ELF-1 (cell line): Measurements from ENCODE around the gene NRAP.

Experiments used
- DNase-seq: peaks from one replicate; pipeline ENCODE4 v3.0.0-alpha.2; 2016; ENCODE audit warnings: low read depth, low spot score

Gene NRAP

DNA sequence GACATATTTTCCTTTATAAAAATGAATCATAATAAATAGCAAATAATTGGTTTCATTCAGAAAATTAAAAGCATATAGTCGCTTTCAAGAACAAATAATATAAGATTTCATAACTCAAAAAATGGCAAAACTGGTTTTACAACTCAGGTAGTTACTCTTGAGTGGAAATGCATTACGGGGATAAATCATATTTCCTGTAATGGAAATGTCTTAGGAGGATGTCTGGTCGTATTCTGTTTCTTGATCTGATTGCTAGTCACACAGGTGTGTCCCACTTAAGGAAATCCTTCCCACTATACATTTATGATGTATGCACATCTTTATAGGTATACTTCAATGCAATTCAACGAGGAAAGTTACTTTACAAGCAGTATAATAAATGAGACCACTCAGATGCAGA lies 20.7 kb downstream of the NRAP start:
- no peak for DNase-seq

DNA sequence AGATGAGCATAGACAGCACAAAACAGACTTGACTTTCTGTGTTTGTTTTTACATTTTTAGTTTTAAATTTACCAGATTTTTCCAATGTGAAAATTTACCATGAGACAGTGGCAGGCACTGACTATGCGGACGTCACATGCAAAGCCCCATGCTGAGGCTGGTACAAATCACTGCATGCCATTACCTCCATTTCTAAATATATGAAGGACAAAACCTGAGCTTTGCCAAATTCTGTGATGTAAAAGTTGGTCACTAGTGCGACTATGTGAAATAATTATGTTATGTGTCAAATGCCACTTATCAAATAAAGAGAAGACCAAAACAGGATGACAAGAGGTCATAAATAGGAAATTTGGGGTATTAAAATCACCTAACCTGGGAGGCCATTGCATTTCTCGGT lies 22.1 kb downstream of the NRAP start:
- DNase-seq: no peak

DNA sequence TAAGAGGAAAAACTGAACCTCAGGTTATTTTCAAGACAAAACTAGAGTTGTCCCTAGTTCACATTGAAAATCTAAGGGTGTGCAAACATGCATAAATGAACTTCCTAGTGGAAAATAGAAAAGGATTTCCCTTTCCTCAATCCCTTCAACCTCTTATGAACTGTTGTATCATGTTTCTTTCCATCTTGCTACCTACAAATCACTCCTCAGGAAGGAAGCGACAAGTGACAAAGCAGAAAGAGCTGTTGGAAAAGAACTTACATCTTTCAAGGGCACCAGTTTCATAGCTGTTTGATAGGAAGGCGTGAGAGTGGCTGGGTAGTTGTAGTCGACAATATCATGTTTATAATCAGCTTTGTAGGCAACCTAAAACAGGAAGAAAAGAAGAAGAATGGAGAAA lies 23.9 kb downstream of the NRAP start:
- DNase-seq: no peak

DNA sequence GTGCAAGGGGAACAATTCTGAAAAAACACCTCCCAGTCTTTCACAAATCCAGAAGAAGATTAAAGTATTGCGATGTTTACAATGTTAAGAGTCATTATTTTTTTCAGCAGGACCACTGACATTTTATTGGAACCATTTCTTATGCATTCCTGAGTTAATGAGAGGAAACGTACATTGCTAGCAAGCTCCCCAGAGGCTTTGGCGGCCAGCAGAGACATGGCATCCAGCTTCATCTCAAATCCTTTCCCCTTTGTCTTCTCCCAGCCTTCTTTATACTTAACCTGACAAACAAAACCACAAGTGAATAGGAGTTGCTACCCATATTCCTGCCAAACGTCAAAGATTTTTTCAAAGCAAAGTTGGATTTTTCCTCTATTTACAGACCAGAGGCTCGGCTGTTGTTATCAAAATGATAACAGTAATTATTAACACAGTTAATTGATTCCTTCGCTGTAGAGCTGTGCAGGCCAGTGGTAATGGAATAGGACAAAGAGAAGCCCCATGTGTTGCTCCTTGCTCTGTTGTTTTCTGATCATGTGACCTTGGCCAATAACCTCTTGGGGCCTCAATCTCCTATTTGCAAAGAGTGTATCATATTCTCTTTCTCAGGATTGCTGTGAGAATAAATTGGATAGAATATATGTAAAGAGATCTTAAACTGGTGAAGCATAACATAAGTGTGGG lies 32.0 kb downstream of the NRAP start:
- DNase-seq: no peak

DNA sequence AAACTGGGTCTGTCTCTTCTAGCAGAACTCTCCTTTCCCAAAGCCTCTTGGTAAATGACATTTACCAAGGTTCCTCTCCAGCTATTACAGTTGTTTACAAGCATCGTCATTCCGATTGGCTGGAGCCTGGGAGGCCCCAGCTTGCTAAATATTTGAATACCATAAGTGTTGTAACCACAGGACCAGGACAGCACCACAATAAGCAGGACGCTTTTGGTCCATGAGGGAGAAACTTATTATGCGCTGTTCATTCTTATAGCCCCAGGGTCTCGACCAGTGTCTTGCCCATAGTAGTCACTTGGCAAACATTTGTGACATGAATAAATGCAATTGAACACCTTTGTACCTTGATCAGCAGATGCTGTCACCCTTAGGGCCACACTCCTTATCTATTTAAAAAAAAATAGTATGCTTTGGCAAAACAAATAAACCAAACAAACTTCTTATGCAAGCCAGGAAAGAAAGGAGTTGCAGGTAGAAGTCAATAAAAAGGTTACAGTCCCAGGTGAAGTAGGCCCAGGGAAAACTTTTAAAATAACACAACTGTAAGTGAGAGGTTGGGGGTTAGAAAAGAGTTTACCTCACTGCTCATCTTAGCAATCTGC lies 32.8 kb downstream of the NRAP start:
- no peak for DNase-seq

DNA sequence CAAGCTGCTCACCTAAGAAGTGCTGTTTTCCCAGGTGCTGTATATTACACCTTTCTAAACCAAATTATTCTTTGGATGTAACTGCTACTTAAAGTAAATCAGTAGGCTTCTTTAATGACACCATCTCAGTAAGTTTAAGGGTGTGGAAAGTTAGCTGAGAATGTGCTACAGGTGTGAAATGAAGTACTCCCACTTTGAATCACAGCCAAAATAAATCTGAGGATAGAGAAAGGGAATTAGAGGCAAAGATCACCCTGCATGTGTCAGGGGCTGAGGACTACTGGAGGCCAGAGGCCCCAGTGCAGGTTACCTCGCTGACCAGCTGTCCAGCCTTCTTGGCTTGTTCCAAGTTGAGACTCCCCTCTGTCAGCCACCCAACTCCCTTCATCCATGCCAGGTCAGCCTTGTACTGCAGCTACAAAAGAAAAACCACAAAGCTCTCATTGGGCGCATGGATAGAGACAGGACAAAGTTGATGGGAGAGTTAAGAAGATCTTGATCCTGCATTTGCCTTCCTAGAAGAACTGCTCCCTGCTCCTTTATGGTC lies 35.2 kb downstream of the NRAP start:
- no peak for DNase-seq

DNA sequence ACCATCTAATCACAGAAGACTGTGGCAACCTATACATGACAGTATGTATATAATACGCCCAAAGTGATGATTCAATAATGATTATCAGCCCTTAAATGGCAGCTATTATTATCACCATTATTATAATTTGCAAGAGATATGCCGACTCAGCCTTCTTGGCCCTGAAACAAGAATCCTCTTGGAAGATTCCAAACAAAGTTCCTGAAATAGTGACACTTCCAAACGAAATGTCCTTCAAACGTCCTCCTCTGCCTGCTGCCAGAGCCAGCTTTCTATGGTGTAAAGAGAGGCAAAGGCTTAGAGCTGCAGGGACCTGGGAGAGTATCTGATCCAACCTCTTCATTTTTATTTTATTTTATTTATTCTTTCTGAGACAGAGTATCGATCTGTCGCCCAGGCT lies 36.0 kb downstream of the NRAP start:
- DNase-seq: no peak

DNA sequence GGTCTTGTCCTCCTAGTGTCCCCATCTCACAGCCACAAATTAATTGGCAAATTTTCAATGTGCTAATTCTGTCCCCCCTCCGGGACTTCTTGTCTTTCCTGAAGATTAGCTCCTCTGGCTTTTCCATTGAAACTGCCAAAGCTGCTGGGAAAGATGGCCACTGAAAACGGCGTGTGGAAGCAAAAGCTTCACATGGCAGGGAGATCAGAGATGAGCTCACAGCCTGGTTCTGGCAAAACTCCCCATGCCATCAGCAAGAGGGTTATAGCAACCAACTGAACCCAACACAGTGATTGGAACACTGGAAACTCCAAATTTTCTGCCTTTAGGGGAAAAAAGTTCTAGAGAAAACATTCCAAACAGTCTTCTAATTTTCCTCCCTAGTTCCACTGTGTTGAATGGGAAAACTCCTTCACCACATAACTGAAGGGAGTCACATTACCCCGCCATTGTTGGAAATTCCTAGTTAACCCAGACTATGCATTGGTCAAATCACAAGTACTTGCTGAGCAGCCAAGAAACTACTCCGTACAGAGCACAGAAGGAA lies 37.0 kb downstream of the NRAP start:
- no peak for DNase-seq

DNA sequence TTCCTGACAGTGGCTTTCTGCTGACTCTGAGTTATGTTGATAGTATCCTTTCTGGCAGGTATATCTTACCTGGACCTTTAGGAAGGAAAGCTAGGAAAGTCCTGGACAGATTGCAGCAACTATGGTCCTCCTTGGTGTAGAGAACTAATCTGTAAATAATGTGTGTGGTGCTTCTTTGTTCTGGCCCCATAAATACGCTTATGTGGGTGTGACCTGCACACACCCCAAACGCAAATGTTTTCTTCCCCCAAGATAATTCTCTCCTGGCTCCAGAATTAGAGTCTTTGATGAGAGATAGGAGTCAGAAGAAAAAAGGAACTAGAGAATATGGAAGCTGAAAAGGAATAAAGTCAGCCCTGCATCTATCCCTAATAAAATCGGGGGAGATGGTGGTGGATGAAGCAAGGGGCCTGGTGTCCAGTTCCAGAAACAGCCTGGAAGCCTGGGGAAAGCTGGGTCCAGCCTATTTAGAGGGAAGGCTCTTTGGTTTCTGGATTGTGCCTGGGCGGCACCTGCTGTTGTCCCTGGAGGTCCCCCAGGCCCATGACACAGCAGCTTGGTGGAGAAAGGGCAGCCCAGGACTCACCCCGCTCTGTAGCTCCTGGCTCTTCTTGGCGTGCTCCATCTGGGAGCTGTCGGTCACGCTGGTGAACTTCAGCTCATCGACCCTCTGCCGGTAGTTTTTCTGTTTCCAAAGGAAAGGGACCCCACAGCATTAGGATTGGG lies 38.2 kb downstream of the NRAP start:
- DNase-seq: no peak

DNA sequence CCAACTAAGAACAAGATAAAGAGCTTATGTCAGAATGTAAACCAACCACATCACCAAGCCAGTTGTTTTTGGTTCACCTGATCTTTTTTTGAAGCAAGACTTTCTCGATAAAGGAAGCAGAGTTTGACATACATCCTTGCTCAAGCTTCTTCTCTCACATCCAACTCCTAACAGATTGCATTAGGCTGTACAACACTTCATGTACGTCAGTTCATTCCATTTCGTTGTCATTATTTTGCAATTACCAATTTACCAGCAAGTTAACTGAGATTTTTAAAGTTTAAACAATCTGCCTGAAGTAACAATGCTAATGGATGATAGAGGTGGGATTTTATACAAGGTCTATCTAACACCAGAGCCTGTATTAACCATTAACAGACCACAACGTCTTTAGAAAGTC lies 41.0 kb downstream of the NRAP start:
- no peak for DNase-seq

DNA sequence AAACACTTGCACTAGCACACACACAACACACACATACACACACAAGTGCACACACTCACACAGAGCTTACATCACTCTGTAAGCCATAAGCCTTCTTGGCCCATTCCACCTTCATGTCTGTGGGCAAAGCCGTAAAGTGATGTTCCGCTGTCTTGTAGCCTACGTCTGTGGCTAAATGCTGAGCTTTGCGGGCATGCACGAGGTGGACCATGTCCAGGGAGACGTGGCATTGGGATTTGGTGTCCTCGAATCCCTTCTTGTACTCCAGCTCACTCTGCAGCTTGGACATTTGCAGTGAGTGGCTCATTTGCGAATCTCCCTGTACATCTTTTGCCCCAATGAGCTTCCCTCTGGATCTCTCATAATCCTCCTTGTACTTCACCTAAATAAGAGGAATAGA lies 42.0 kb downstream of the NRAP start:
- DNase-seq: no peak

DNA sequence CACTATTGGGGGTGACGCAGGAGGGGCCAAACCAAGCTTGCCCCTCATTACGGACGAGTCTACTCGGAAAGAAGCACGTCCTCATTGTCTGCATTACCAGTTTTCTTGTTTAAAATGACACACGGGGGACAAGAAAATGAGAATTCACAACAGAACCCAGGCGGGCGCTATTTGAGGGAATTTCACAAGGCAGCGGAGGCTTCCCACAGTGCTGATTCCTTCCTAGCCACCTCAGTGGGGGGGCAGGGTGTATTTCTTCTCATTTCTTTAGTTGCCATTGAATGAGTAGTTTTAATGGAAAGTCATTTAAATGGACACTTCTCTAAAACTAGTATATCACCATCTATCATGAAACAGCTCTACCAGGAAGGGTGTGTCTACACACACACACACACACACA lies 42.9 kb downstream of the NRAP start:
- DNase-seq: no peak

DNA sequence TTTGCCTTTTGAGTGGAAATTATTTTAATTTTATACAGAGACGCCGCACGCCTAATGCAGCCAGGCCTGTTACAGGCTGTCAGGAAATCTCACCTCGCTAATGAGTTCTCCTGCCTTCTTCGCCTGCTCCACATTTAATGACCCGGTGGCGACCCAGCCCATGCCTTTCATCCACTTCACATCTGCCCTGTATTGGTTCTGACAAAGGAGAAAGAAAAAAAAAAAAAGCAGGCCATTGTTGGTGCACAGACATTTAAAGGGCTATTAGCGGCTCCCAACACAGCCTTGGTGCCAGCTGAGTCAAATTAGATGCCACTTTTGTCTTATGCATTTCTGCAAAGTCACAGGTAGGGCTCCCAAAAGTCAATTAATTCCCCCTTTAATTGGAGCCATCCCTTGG lies 43.3 kb downstream of the NRAP start:
- DNase-seq: no peak

DNA sequence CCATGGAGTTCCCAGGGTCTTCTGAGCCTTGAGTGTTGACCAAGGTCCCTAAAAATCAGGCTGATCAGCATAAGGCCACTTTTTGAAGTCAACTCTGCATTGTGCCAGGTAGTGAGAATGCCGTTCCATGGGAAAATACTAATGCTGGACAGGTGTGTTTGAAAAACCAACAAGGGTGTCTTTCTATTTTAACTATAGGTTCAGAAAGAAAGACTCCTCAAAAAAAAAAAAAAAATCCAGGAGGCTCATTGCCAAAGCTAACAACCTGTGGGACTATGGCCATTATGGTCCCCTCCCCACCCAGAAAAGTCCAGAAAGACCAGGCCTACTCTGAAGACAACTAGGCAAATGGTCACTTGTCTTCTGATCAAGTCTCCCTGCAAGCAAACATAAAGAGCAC lies 44.4 kb downstream of the NRAP start:
- DNase-seq: no peak

DNA sequence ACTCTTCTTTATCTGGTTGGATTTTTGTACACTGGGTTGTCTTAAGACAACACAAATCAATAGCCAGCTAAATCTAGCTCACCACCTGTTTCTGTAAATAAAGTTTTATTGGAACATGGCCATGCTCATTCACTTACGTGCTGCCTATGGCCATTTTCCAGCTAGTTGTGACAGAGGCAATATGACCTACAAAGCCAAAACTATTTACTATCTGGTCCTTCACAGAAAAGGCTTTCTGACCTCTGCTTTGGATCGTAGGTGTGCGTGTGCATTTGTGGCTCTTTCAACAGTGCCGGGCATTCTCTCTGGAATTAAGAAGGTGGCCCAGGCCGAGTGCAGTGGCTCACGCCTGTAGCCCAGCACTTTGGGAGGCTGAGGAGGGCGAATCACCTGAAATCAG lies 45.5 kb downstream of the NRAP start:
- no peak for DNase-seq

DNA sequence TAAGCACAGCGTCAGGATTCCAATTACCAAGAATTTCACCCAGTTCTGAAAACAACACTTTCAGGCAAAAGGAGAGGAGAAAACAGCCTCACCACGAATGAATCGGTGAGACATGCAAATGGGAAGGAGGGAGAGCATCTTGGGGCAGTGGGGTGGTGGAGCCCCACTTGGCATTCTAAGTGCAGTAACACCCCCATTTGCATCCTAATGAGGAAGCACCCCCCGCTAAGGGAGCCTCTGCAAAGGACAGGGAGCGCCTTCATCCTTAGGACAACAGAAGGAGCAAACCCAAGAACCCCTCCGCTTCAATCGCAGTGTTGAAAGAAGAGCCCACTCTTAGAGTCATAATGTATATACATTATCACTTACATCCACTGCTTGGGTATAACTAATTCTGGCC lies 46.8 kb downstream of the NRAP start:
- no peak for DNase-seq

DNA sequence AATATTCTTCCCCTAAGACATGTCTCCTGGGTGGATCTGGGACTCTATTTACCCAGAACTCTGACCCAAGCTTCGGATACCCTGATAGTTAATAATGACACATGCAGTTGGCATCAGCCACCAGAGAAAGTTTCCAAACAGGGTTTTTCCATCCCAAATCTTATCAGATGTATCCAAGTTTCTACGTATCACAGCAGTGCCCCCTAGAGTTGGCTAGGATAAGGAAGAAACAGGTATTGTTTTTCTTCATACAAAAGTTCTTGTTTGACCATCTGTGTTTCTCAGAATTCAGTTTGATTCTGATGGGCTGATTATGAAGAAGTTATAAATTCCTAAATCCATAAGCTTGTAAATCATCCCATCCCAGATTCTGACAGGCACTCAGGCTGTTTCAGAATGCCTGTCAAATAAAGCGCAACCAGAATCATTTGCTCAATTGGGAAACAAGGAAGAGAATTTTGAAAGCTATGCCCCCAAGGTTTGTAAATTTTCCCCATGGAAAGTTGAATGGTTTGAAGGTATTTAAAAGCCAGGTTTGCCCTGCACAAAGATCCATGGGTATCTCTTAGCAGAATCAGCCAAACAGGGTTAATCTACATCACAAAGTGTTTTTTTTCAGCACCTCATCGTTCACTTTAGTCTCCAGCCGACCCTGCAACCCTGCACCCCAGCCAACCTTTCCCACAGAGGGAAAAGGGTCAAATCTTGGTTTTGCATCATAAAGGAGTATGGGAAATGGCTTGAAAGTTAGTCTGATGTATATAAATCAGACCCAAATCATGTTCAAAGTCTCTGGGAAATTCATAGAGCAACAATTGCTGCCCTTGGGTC lies 47.4 kb downstream of the NRAP start:
- peak; percentile 32 for DNase-seq

DNA sequence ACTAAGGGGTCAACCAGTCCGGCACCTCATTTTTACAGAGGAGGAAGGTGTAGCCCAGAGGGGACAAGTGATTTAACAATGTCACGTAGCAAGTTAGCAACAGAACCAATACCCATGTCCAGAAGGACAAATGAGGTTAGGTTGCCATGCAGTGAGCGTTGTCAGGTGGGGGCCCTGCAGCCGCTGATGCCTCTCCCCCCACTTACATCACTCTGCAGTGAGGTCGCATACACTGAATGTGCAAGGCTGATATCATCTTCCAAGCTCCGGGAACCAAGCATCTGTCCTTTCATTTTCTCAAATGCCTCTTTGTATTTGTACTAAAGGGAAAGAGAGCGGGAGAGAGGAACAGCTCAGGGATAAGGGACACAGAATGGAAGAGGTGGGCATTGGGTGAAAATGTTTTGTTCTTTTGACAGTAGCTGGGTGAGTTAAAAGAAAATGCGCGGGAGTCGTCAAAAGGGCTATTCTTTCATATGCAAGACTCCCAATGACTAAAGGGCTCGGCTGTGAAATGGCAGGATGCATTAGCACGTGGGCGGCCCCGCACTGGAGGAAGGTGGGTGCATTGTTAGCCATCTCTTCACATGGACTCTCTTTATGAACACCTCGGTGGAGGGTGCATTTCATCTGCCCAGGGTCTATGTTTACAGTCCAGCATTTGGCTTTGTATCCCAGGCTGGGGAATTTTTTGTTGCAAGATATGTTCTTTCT lies 49.7 kb downstream of the NRAP start:
- DNase-seq: no peak

DNA sequence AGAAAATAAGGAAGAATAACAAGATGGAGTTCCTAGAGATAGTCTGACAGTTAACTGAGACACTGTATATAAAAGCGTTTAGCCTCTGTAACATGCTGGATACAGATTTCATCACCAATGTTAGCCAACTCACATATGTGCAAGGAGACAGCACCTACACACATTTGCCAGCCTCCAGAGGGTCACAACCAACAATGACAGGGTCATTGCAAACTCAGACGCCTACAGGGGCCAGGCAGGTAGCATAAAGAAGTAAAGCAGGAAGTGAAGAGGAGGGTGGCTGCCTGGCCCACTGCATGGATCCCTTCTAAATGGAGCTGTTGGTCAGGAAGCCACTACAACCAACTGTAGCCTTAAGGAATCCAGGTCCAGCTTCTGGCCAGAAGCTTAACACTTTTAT lies 50.4 kb downstream of the NRAP start:
- DNase-seq: no peak

DNA sequence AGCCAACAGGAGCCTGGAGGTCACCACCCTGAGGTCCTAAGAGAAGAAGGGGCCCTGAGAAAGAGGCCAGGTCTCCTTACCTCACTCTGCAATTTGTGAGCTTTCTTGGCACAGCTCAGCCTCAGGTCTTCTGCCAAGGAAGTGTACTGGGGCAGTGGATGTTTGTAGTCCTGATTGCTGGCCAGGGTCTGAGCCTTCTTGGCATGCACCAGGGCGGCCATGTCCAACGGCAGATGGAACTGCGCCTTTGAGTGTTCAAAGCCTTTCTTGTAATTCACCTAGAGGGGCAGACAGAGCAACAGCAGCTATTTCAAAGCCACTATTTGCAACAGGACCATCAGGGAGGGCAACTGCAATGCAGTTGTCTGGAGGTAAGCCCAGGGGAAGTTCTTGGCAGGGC lies 51.7 kb downstream of the NRAP start:
- no peak for DNase-seq
